Large intestine (tissue), 3 donors: Measurements from ENCODE around the gene LRFN4. TPM values are rescaled to one million over a fixed set of nuclear protein-coding genes. Genes with fewer than 3 reads are reported as not detected.

ENCODE experiments used
- DNase-seq, 2 donors: peaks; one replicate each; pipeline versions ENCODE4 v3.0.0 to v3.0.0-alpha.2; 2013
- H3K27ac ChIP-seq: one replicate; pipeline ENCODE4 v1.5.1; 2013; ENCODE audit warnings: low read length
- H3K27me3 ChIP-seq: 2 replicates; pipeline ENCODE4 v1.6.1; 2013; ENCODE audit warnings: low read length; ENCODE audit not compliant: control insufficient read depth, insufficient read depth
- H3K36me3 ChIP-seq: 2 replicates; pipeline ENCODE4 v1.6.1; 2013; ENCODE audit warnings: low read length; ENCODE audit not compliant: control insufficient read depth, insufficient read depth
- H3K4me1 ChIP-seq: one replicate; pipeline ENCODE4 v1.6.1; 2013; ENCODE audit warnings: low read length; ENCODE audit not compliant: control insufficient read depth, insufficient read depth
- H3K4me3 ChIP-seq: one replicate; pipeline ENCODE4 v1.5.1; 2013; ENCODE audit warnings: low read length
- H3K9me3 ChIP-seq: one replicate; pipeline ENCODE4 v1.6.1; 2013; ENCODE audit warnings: mild to moderate bottlenecking, low read depth, low read length, moderate library complexity; ENCODE audit not compliant: control insufficient read depth
- WGBS: methylation state at CpG from one replicate; pipeline ENCODE4 v1.1.5; 2013; ENCODE audit warnings: low lambda C conversion rate; ENCODE audit not compliant: insufficient coverage; 5-methylcytosine and 5-hydroxymethylcytosine counted together
- polyA plus RNA-seq: library from polyadenylated mRNA; unstranded; fragments of 120-200 nt; gene quantifications from one replicate; pipeline ENCODE4 v1.2.1, GENCODE V29; 2013

The LRFN4 gene
- polyA plus RNA-seq, 1 donor, result 15.7 TPM

GRCh38 chr11:66906061-66906733 is 49.3 kb downstream of the LRFN4 start:
- Histone ChIP-seq H3K27me3 (no peaks in the 10 kb centered on the region), H3K4me3 (no peak overlapping the region), H3K9me3 (no peaks in the 10 kb centered on the region), H3K4me1 (no peaks in the 10 kb centered on the region), H3K27ac (no peak overlapping the region), H3K36me3 (no peaks in the 10 kb centered on the region)
- WGBS, result 40% methylated on average over 1 of the region's 14 CpGs
- DNase-seq, result no peak

- H3K27ac ChIP-seq, result no peak overlapping the region
- WGBS, result no CpG with 5 or more reads among the region's 9 CpGs
- no peaks in the 10 kb centered on the region for H3K27me3 ChIP-seq
- H3K4me1 ChIP-seq, result no peaks in the 10 kb centered on the region
- no peak overlapping the region for H3K4me3 ChIP-seq
- H3K36me3 ChIP-seq, result no peaks in the 10 kb centered on the region
- DNase-seq, result no peak
- H3K9me3 ChIP-seq, result no peaks in the 10 kb centered on the region
Measured at GRCh38 chr11:66907751-66908630, 51.1 kb downstream of the LRFN4 start.

GRCh38 chr11:66909181-66909580 is 52.3 kb downstream of the LRFN4 start:
- H3K27ac ChIP-seq, result no peak overlapping the region
- no CpG with 5 or more reads among the region's 8 CpGs for WGBS
- H3K4me1 ChIP-seq, result no peaks in the 10 kb centered on the region
- H3K27me3 ChIP-seq, result no peaks in the 10 kb centered on the region
- H3K36me3 ChIP-seq, result no peaks in the 10 kb centered on the region
- no peaks in the 10 kb centered on the region for H3K9me3 ChIP-seq
- no peak overlapping the region for H3K4me3 ChIP-seq
- DNase-seq, result no peak

GRCh38 chr11:66910016-66910415 is 53.2 kb downstream of the LRFN4 start:
- Histone ChIP-seq H3K9me3 (no peaks in the 10 kb centered on the region), H3K27ac (no peak overlapping the region), H3K4me3 (no peak overlapping the region), H3K27me3 (no peaks in the 10 kb centered on the region), H3K4me1 (no peaks in the 10 kb centered on the region), H3K36me3 (no peaks in the 10 kb centered on the region)
- WGBS, result 100% methylated on average over 1 of the region's 10 CpGs
- DNase-seq, result no peak

Other genes with a start within 250 kb of the LRFN4 start
- 68.5 TPM for gene RBM14, start 240.4 kb upstream of the LRFN4 start, polyA plus RNA-seq
- 145 TPM for gene RBM4, start 218.4 kb upstream of the LRFN4 start, polyA plus RNA-seq
- gene RBM4B, start 179.2 kb upstream of the LRFN4 start, polyA plus RNA-seq, result 38.9 TPM
- gene SPTBN2, start 127.8 kb upstream of the LRFN4 start, polyA plus RNA-seq, result 7.1 TPM
- gene RCE1, start 13.6 kb upstream of the LRFN4 start, polyA plus RNA-seq, result 27.2 TPM
- 12.5 TPM for gene PC, start 101.3 kb downstream of the LRFN4 start, polyA plus RNA-seq
- gene C11orf86, start 118.2 kb downstream of the LRFN4 start, polyA plus RNA-seq, result 16.0 TPM
- gene SYT12, start 166.1 kb downstream of the LRFN4 start, polyA plus RNA-seq, result 0.06 TPM
- 22.9 TPM for gene RHOD, start 199.8 kb downstream of the LRFN4 start, polyA plus RNA-seq